Lung (tissue), 12 donors: ENCODE measurements around the gene MAPK9. TPM values are rescaled to one million over a fixed set of nuclear protein-coding genes. Genes with fewer than 3 reads are reported as not detected.

Source experiments
- ATAC-seq: fragments of 200-7000 bp; cut with Tn5 transposase; one replicate; pipeline ENCODE4 v1.9.1; 2020; ENCODE audit warnings: moderate number of reproducible peaks; ENCODE audit not compliant: insufficient read depth, low FRiP score
- DNase-seq, 3 donors: peaks; one replicate each; pipeline ENCODE4 v3.0.0-alpha.2; 2013 to 2017
- H3K27ac ChIP-seq, 2 donors: one replicate each; pipeline ENCODE4 v1.5.1; 2013; ENCODE audit warnings: mild to moderate bottlenecking in 2 of 2, moderate library complexity in 2 of 2, control low read depth in 1 of 2, inconsistent platforms in 1 of 2, low read depth in 1 of 2, low read length in 1 of 2
- H3K27me3 ChIP-seq, 3 donors: one replicate each; pipeline ENCODE4 v1.5.1; 2013; ENCODE audit warnings: low read length in 2 of 3; ENCODE audit not compliant: control insufficient read depth in 3 of 3, insufficient read depth in 3 of 3
- H3K36me3 ChIP-seq, 4 donors: one replicate each; pipeline ENCODE4 v1.5.1; 2013; ENCODE audit warnings: low read length in 4 of 4, mild to moderate bottlenecking in 1 of 4, moderate library complexity in 1 of 4; ENCODE audit not compliant: control insufficient read depth in 4 of 4, insufficient read depth in 4 of 4
- H3K4me1 ChIP-seq, 5 donors: one replicate each; pipeline ENCODE4 v1.5.1; 2013; ENCODE audit warnings: low read length in 5 of 5, mild to moderate bottlenecking in 2 of 5, moderate library complexity in 1 of 5; ENCODE audit not compliant: control insufficient read depth in 5 of 5, insufficient read depth in 5 of 5
- H3K4me3 ChIP-seq: one replicate; pipeline ENCODE4 v1.5.1; 2013; ENCODE audit warnings: mild to moderate bottlenecking, control low read depth, moderate library complexity
- H3K9ac ChIP-seq, 2 donors: one replicate each; pipeline ENCODE4 v1.5.1; 2013; ENCODE audit warnings: low read length in 2 of 2, control low read depth in 1 of 2; ENCODE audit not compliant: insufficient read depth in 1 of 2
- H3K9me3 ChIP-seq, 4 donors: one replicate each; pipeline ENCODE4 v1.5.1; 2013; ENCODE audit warnings: low read length in 3 of 4, mild to moderate bottlenecking in 1 of 4, moderate library complexity in 1 of 4; ENCODE audit not compliant: control insufficient read depth in 4 of 4, insufficient read depth in 3 of 4
- CTCF ChIP-seq: IDR thresholded peaks from 2 replicates; pipeline ENCODE4 v1.5.1; 2012; ENCODE audit warnings: mild to moderate bottlenecking; ENCODE audit errors: control extremely low read depth, extremely low read depth
- WGBS, 2 donors: extraction: QIAGEN DNeasy Blood & Tissue Kit; methylation state at CpG; one replicate each; pipeline ENCODE4 v1.1.7; 2013; 5-methylcytosine and 5-hydroxymethylcytosine counted together
- polyA plus RNA-seq, 2 donors: library from polyadenylated mRNA; stranded (reverse); fragments of 200-250 nt; gene quantifications; one replicate each; pipeline ENCODE4 v1.2.1, GENCODE V29; 2013
- total RNA-seq, 2 donors: library from RNA; depleted of rRNA in 1 of 2; stranded (reverse); fragments of >200 nt in 1 of 2; gene quantifications; one replicate each; pipeline ENCODE4 v1.2.1, GENCODE V29; 2014 to 2021
- donor health status: control.
- donor health status: control.
- donor health status: Bipolar disorder and iron deficiency.
- donor health status: healthy.
- donor health status: DM: yes; HTN: yes; CAD: no.

Gene MAPK9
- total and polyA plus RNA-seq, 4 donors: 13.1 to 38.1 (median 23.6) TPM

GRCh38 chr5:180294411-180294810 lies 2.5 kb upstream of the MAPK9 start:
- H3K9me3 ChIP-seq: no peaks in the 10 kb centered on the region
- no peak overlapping the region for H3K4me3 ChIP-seq
- ATAC-seq: no peak
- 42 to 77% methylated on average over 7 of the region's 7 CpGs for WGBS, 2 donors
- DNase-seq: no peak
- H3K27me3 ChIP-seq: no peaks in the 10 kb centered on the region
- no peak overlapping the region for H3K9ac ChIP-seq
- H3K4me1 ChIP-seq: peaks cover 0 to 15% (median 6%) of the 10 kb centered on the region in 5 donors
- H3K36me3 ChIP-seq: no peaks in the 10 kb centered on the region
- no peak for TF ChIP-seq CTCF
- no peak overlapping the region for H3K27ac ChIP-seq

DNA sequence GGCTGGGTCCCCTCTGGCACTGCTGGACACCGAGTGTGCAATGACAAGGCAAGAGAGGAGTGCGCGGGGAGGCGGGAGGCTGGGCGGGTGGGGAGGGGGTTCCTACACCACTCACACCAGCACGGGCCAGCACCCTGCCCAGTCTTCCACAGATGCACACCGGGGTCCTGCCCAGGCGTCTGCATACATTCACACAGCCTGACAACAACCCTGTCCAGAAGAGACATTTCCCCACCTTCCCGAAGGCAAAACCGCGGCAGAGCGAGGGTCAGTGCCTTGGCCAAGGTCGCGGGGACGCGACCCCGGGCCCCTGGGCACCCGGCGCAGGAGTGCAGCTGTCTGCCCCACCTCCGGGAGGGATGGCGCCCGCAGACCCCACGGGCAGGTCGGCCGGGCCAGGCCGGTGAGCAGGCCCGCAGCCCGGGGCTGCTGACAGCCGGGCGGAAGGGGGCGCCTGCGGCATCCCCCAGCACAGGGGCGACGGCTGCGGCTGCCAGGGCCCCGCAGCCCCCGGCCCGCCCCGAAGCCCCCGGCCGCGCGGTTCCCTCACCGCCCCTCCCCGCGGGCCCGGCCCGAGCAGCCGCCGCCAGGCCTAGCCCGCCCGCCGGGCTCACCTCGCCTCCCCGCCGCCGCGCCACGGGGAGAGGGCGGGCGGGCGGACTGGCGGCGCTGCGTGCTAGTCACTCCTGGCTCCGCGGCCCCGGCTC lies 496 bp downstream of the MAPK9 start:
- H3K36me3 ChIP-seq: peaks cover 0 to 5% (median 1%) of the 10 kb centered on the region in 4 donors
- H3K9me3 ChIP-seq: no peaks in the 10 kb centered on the region
- H3K4me1 ChIP-seq: peaks cover 0 to 20% (median 7%) of the 10 kb centered on the region in 5 donors
- peak overlapping the region; percentile 21 to 58 for H3K27ac ChIP-seq
- WGBS, 2 donors: 0 to 1% methylated on average over 22 to 68 of the region's 68 CpGs
- no peak for TF ChIP-seq CTCF
- H3K9ac ChIP-seq: peak overlapping the region in 1 of 2 donors; percentile 32
- H3K27me3 ChIP-seq: no peaks in the 10 kb centered on the region
- H3K4me3 ChIP-seq: peak overlapping the region; percentile 91
- DNase-seq (peak; percentile 2 to 25 (median 17)), ATAC-seq (no peak)

DNA sequence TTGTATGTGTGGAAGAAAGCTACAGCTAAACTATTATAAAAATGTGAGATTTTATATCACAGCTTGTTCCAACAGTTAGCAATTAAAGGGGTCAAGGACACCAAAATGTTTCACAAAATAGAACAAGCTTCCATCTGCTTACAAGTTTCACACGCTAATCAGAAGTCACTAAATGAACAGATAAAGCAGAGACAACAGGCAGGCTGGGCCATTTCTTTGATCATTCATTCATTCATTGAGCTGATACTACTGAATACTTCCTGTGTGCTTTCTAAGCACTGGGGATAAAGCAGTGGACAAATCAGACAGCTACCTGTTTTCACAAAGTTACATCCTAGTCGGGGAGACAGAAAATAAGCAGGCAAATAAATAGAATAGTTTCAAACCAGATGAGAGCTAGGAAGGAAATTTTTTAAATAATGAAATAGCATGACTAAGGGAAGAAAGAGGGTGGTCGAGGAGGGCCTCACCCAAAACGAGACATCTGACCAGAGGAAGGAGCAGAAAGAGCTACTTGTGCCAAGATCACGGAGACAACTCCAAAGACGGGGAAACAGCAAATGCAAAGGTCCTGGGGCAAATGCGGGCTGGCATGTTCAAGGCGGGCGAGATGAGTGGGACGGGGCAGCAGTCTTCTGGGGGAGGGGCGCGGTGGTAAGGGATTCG lies 1.2 kb downstream of the MAPK9 start:
- Histone ChIP-seq H3K4me1 (peaks cover 0 to 20% (median 7%) of the 10 kb centered on the region in 5 donors), H3K36me3 (peaks cover 0 to 6% (median 1%) of the 10 kb centered on the region in 4 donors), H3K27me3 (no peaks in the 10 kb centered on the region), H3K4me3 (no peak overlapping the region), H3K27ac (no peak overlapping the region), H3K9me3 (no peaks in the 10 kb centered on the region), H3K9ac (peak overlapping the region; percentile 32 to 62)
- DNase-seq (no peak), ATAC-seq (no peak)
- TF ChIP-seq CTCF: no peak
- 20 to 31% methylated on average over 13 of the region's 13 CpGs for WGBS, 2 donors
